NCI-H128 (cell line): ENCODE results near the gene COG7.
"Not testable (repeated sequence)": the region's sequence is repeated elsewhere in the genome, so short reads cannot be mapped to it uniquely, and the experiment has no call there.

Source experiments
- DNase-seq: peaks from one replicate; lab custom pipeline; 2025; ENCODE audit not compliant: unreplicated experiment; lab: John Stamatoyannopoulos, UW

COG7 gene

DNA sequence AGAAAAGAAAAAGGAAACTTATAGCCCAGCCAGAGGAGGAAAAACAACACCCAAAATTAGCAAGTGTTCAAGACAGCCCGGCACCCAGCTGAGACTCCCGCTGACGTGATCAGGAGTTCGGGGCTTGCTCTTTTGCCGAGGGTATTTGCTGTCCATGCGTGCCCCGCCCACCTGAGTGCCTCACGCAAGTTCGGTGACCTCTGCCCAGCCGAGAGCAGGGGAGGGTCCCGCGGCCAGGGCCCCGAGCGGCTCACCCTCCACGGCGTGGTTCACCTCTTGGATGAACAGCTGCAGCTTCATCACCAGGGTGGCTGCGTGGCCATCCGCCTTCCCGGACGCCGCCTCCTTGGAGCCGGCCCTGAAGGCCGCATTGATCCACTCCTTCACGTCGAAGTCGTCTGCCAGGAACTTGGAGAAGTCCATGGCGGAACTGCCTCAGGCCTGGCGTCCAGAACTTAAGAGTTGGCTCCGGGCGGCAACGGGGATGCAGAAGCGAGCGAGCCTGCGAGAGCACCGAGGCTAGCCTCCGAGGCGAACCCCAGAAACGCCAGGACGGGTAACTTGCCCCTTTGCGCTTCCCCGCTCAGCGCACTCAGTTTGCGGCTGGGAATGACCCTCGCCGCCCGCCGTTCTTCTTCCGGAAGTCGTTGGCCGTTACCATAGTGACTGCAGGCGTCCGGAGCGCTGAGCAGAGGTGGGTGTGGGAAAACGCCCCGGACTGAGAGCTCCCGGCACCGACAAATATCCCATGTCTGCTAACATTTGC, at the start of gene COG7:
COG7 (minus strand) TSS at position 618 of the 766 bp plus-strand sequence; CDS start at position 423, 195 bp downstream.
- DNase-seq = peak; percentile 19

GRCh38 chr16:23502466-23502865, 49.5 kb upstream of the COG7 start:
- no peak for DNase-seq

DNA sequence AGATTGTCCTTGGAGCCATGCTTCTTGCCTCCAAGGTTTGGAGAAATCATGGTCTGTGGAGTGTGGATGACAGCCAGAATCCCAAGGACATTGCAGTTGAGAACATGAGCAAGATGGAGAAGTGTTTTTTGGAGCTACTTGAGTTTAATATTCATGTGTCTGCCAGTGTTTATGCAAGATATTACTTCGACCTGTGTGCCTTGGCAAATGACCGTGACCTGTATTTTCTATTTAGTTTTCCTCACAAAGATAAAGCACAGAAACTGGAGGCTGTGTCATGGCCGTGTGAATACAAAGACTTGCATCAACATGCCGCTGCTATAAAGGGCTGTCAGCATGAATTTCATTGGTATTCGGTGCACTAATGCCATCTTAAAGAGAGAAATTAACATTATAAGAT, 48.3 kb upstream of the COG7 start:
- DNase-seq = no peak

- DNase-seq = no peak
Observed at GRCh38 chr16:23500862-23501225, 47.9 kb upstream of the COG7 start.

DNA sequence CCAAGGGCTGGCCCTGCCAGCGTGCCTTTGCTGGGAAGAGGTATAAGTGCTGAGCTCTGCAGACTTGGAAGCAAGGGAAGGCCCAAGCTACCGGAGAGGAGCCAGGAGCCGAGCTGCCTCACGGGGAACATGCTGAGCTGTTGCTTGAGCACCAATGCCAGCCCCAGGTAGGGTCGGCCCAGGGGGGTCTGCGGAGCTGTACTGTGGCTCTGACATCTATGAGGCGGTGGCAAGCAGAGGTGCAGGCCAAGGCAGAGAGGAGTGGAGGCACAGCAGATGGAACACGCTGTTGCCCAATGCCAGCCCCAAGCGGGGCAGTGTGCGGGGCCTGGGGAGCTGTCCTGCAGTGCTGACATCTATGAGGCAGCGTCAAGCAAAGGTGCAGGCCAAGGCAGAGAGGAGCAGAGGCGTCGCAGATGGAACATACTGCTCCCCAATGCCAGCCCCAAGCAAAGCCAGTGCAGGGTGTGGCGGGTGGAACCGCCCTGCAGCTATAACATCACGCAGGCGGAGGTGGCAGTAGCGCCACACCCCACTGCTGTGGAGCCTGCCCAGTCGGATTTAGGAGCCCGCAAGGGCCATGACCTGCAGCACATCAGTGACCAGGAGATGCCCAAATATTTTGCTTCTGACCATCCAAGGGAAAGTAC, 47.3 kb upstream of the COG7 start:
- DNase-seq = no peak

GRCh38 chr16:23499801-23500200, 46.8 kb upstream of the COG7 start:
- no peak for DNase-seq

GRCh38 chr16:23498863-23499262, 45.9 kb upstream of the COG7 start:
- no peak for DNase-seq

DNA sequence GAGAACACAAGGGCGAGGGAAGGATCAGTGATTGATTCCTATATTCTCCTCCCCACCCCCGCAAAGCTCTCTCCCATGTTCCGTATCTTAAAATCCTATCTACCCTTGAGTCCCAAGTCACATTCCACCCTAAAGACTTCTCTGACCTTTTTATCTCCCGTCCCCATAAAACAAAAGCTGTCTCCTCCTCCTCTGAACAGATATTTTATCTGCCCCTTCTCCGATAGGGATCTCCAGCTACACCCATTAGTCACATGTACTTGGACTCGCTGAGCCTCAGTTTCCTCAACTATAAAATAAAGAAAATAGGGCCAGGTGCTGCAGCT, 44.5 kb upstream of the COG7 start:
- no peak for DNase-seq

- DNase-seq = no peak
Observed at GRCh38 chr16:23496821-23497542, 44.0 kb upstream of the COG7 start.

DNA sequence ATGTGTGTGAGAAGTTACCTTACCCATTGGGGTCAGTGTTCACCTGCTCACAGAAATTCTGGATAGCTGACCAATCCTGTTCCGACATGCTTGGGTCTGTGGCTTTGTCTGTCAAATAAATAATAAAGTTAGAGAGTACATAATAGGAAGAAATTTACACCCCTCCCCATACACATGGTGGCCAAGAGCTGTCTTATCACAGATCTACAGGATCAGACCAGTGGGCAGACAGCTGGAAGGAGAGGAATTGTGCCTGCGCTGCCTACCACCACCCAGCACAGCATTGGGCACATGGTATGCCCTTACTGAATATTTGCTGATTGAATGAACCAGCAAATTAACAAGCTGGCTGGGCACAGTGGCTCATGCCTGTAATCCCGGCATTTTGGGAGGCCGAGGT, 42.7 kb upstream of the COG7 start:
- DNase-seq = no peak

DNA sequence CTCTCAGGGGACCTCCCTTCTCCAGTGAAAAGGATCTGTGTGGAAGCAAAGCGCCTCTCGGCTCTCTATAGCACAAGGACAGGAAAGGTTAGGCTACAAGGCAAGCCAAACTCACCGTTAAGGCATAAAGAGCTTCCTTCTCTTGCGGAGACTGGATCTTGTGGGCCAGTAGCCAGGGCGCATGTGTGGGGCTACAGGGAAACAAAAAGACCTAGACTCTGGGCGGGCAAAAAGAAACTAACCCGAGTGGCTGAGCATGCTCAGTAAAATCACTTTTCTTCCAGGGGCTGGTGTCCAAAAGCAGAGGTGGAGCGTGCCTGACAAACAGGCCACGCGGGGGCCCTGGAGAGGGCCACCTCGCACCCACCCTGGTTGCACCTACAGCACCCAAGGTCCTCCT, 41.2 kb upstream of the COG7 start:
- no peak for DNase-seq

DNA sequence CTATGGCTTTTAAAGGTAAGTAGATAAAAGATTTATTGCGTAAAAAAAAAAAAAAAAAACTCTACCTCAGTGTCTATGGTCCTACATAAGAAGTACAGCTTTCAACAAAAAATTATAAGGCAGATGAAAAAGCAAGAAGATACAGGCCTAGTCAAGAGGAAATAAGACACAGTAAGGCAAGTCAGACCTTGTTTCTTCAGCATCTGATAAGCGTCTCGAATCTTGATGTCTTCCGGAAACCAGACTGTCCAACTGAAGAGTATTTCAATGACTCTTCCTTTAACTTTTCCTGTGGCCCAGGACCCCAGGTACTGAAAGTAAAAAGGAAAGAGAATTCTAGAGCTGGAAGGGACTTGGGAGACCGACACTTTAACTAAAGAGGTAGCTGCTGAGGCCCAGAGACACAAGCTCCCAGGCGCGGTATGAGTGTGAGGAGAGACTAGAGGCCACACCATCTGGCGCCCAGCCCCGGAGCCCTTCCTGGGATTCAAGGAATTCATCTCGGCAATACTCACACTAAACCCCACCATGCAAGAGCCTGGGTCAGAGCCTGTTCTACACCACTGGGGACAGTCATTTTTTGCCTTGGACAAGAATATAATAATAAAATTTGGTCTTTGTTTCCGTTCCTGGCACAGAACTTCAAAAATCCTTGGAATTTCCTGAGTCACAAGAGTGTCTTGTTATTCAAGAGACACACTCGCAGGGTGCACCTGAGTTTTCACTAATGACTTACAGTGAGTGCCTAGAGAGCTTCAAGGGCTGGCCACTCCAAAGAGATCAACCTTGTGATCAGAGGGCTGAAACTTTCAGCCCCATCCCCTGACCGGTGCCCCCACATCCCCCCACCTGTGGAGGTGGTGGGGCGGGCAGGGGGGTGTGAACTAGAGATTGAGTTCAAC, 38.8 kb upstream of the COG7 start:
- DNase-seq = no peak

GRCh38 chr16:23486480-23486879, 33.5 kb upstream of the COG7 start:
- no peak for DNase-seq

- DNase-seq = no peak
Observed at GRCh38 chr16:23485841-23486240, 32.9 kb upstream of the COG7 start.

GRCh38 chr16:23485257-23485614, 32.2 kb upstream of the COG7 start:
- DNase-seq = no peak

DNA sequence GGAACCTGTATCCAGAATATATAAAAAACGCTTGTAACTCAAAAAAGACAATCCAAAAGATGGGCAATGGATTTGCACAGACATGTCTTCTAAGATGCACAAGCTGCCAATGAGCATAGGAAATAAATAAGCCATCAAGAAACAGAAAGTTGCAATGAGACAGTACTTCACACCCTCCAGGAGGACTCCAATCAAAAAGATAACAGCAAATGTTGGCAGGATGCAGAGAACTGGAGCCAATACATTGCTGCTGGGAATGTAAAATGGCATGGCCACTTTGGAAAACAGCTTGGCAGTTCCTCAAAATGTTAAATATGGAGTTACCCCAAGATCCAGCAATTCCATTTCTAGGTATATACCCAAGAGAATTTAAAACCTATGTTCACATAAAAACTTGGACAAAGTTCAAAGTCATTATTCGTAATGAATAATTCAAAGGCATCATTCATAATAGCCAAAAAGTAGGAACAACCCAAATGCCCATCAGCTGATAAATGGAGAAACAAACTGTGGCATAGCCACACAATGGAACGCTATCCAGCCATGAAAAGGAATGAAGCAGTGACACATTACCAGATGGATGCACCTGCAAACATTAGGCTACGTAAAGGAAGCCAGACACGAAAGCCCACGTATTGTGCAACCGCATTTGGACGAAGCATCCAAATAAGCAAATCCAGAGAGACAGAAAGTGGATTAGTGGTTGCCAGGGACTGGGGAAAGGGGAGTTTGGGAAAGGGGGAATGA, 31.7 kb upstream of the COG7 start:
- DNase-seq = no peak

DNA sequence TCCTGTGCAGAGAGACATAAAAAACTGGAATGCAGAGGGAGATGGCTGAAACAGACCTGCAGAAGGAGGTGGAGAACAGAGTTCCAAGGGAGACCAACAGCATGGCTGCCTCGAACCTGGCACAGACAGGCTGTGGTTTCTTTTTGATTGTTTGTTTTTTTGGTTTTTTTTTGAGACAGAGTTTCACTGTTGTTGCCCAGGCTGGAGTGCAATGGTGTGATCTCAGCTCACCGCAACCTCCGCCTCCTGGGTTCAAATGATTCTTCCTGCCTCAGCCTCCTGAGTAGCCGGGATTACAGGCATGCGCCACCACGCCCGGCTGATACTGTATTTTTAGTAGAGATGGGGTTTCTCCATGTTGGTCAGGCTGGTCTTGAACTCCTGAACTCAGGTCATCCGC, 30.5 kb upstream of the COG7 start:
- DNase-seq = not testable (repeated sequence)

DNA sequence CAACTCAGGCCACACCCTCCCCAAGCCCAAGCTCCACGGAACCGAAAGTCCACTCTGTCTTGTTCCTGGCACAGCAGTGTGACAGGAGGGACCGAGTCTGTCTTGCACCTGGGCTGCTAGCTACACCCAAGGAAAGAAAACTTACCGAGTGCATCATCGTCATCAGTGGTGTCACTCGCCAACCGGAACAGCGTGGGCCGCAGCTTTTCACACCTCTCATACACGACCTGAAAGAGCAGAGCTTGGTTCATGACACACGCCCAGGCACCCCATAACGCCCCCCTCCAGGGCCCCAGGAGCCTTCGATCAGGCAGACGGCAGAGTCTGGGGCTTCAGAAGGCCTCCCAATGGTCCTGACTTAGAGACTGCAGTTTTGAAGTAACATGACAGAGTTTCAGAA, 29.8 kb upstream of the COG7 start:
- no peak for DNase-seq

DNA sequence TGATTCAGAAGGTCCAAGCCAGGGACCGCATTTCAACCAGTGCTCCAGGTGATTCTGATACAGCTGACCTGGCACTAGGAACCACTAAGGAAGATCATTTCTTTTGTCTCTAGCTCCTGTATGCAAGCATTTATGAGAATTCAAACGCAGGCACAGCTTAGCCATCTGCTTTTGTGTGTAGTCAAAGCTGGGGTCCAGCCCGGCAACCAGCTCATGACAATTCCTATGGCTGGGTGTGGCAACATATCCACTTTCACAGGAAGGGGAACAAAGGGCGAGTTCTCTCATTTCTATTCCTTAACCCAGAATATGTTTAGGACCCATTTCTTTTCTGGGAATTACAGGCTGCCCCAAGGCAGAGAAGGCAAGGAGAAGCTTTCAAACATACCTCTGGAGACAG, 27.3 kb upstream of the COG7 start:
- DNase-seq = no peak

- no peak for DNase-seq
Observed at GRCh38 chr16:23479138-23479537, 26.1 kb upstream of the COG7 start.

DNA sequence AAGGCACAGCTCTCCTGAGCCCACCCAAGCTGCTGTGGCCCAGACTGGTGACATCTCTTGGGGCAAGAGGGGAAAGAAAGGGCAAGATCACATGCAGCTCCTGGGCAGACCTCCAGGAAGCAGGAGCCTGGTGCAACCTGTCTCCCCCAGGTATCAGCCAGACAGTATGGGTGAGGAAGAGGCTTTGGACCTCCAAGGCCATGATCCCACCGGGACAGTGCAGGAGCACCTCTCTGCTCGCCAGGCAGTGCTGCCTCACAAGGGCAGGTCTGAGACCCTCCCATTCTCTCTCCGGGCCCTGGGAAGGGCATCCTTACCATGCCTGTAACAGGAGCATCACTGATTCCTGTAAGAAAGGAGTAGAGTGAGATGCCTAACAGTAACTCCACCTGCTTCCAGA, 25.6 kb upstream of the COG7 start:
- DNase-seq = no peak
